ENCODE results near the gene NEUROG2.
"Not testable (repeated sequence)": the region's sequence is repeated elsewhere in the genome, so short reads cannot be mapped to it uniquely, and the experiment has no call there.

The NEUROG2 gene

GRCh38 chr4:112531146-112531545 lies 15.2 kb upstream of the NEUROG2 start:
- Mint-ChIP-seq H3K27ac (no peak overlapping the region), H3K36me3 (no peaks in the 10 kb centered on the region), H3K9me3 (no peaks in the 10 kb centered on the region), H3K4me3 (no peak overlapping the region), H3K4me1 (no peaks in the 10 kb centered on the region), H3K27me3 (peaks cover 30% of the 10 kb centered on the region)
- ATAC-seq, result no peak

DNA sequence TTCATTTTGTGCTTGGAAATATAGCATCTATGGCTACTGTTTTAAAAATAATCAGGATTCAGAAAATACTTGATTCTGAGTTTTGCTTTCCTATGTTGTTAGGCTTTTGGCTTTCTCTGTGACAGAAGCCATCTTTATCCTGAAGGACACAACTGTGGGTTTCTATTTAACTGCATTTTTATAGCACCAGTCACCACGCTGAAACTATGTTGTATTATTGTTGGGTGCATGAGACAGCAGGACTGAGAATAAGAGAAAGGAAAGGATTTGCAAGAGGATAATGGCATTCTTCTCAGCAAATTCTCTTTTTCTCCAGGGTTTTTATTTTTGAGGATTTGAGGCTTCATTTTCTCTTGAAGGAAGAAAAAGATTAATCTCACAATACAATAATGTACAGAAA lies 10.1 kb upstream of the NEUROG2 start:
- peaks cover 49% of the 10 kb centered on the region for H3K27me3 Mint-ChIP-seq
- peaks cover 20% of the 10 kb centered on the region for H3K4me1 Mint-ChIP-seq
- H3K36me3 Mint-ChIP-seq, result no peaks in the 10 kb centered on the region
- no peaks in the 10 kb centered on the region for H3K9me3 Mint-ChIP-seq
- no peak overlapping the region for H3K27ac Mint-ChIP-seq
- H3K4me3 Mint-ChIP-seq, result no peak overlapping the region
- no peak for ATAC-seq

GRCh38 chr4:112523764-112524505 lies 8.0 kb upstream of the NEUROG2 start:
- ATAC-seq, result peak; percentile 88
- Mint-ChIP-seq H3K4me3 (peak overlapping the region; percentile 73), H3K27ac (no peak overlapping the region)

DNA sequence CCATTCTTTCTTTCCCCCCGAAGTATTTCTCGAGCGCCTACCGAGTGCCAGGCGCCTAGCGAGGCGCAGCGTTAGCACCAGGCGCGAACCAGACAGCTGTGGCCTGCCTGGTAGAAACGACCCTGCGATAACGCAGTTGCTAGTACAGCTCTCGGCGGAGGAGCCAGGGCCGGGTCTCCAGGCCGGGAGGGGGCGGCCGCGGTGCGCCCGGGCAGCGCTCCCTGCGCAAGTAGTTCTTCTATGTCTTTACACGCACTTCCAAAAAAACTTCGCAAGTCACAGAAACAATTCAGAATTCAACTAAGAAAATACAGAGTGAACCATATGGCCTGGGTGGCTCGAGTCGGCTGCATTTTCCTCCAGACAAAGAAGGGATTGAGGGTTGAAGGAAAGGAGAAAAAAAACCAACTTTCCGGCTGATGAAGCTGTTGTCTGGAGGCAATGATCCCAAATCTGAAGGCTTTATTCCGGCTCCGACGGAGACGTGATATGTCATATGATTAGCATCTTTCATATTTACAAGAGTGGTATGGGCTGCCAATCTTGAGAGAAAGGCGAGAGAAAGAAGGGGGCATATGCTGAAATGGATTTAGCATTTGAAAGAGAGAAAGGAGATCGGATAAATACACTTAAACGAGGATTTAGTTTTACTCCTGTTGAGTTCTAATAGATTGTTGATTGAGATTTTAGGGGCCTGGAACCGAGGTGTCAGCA lies 7.2 kb upstream of the NEUROG2 start:
- Mint-ChIP-seq H3K36me3 (no peaks in the 10 kb centered on the region), H3K27me3 (peaks cover 61% of the 10 kb centered on the region), H3K9me3 (no peaks in the 10 kb centered on the region), H3K4me1 (peaks cover 31% of the 10 kb centered on the region), H3K4me3 (peak overlapping the region; percentile 73), H3K27ac (peak overlapping the region; percentile 16)
- ATAC-seq, result no peak

More at GRCh38 chr4:112523764-112524505, 8.0 kb upstream of the NEUROG2 start:
- no peaks in the 10 kb centered on the region for H3K36me3 Mint-ChIP-seq
- peaks cover 29% of the 10 kb centered on the region for H3K4me1 Mint-ChIP-seq
- no peaks in the 10 kb centered on the region for H3K9me3 Mint-ChIP-seq
- peaks cover 53% of the 10 kb centered on the region for H3K27me3 Mint-ChIP-seq

- not testable (repeated sequence) for ATAC-seq, H3K27ac Mint-ChIP-seq, H3K9me3 Mint-ChIP-seq, H3K36me3 Mint-ChIP-seq
- Mint-ChIP-seq H3K27me3 (peaks cover 68% of the 10 kb centered on the region), H3K4me1 (peaks cover 38% of the 10 kb centered on the region), H3K4me3 (peak overlapping the region; percentile 73)
These were observed 6.5 kb upstream of the NEUROG2 start for GRCh38 chr4:112522431-112522830.

- Mint-ChIP-seq H3K4me1 (peaks cover 49% of the 10 kb centered on the region), H3K4me3 (peak overlapping the region; percentile 36), H3K27me3 (peaks cover 79% of the 10 kb centered on the region), H3K27ac (no peak overlapping the region), H3K9me3 (no peaks in the 10 kb centered on the region), H3K36me3 (no peaks in the 10 kb centered on the region)
- no peak for ATAC-seq
These were observed 5.4 kb upstream of the NEUROG2 start for GRCh38 chr4:112521123-112522023.

DNA sequence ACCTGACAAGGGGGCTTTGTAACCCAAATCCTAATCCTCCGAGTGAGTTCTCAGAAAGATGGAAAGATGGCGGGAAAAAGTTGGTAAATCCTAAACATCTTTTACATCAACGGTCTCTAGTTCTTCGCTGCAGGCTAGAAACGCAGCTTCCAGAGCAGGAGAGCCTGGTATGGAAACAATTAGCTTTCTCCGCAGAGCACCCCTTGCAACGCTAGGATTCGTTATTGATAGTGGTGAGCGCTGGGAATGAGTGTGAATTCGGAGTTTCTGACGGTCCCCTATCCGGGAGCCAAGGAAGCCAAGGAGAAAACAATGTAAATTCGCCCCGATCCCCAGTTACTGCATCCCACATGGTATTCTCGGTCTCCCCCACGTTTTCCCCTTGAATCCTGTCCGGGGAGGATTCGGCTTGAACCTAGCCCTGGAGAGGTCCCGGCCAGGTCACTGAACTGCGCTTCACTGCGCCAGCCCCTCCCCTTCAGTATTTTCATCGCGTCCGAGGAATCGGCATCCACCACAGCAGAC lies 4.7 kb upstream of the NEUROG2 start:
- Mint-ChIP-seq H3K27ac (no peak overlapping the region), H3K27me3 (peaks cover 79% of the 10 kb centered on the region), H3K4me1 (peaks cover 55% of the 10 kb centered on the region), H3K9me3 (no peaks in the 10 kb centered on the region), H3K36me3 (no peaks in the 10 kb centered on the region), H3K4me3 (peak overlapping the region; percentile 36)
- no peak for ATAC-seq

DNA sequence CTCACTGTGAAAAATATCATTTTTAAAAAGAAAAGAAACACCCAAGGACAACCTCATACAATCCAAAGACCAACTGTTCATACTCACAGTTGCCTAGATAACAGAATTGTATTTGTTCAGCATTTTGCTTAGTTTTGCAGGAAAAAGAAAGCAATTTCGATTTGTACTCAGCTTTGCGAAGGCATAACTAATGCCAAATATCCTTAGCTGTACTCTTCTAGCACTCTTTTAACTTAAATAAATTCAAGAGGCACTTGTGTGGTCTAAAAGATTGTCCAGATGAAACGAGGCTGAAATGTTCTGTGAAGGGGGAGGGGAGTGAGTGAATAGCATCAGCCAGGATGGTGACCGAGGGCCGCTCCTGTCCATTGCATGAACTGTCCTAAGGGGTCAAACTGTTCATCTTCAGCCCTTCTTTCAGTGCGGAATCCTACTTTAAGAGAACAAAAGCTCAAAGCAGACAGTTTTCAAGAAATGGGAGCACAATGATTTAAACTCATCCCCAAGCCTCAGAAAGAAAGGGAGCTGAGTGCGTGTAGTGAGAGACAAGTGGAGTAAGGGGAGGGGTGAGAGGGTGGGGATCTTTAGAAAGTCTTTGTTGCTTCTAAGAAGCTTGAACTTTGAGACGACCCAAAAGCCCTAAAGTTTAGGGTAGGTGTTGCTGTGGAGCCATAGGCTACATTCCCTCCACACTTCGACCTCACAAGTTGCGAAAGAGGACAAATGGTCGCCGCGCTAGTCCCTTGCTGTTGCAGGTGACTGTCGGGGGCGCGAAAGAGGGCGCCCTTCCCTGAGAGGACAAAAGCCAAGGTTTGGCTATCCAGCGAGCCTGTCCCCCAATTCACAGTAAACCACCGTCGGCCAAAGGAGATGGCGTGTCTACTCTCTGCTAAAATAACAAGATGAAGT lies 4.0 kb upstream of the NEUROG2 start:
- Mint-ChIP-seq H3K4me1 (peaks cover 60% of the 10 kb centered on the region), H3K4me3 (no peak overlapping the region), H3K9me3 (no peaks in the 10 kb centered on the region), H3K36me3 (no peaks in the 10 kb centered on the region), H3K27ac (no peak overlapping the region), H3K27me3 (peaks cover 84% of the 10 kb centered on the region)
- no peak for ATAC-seq

DNA sequence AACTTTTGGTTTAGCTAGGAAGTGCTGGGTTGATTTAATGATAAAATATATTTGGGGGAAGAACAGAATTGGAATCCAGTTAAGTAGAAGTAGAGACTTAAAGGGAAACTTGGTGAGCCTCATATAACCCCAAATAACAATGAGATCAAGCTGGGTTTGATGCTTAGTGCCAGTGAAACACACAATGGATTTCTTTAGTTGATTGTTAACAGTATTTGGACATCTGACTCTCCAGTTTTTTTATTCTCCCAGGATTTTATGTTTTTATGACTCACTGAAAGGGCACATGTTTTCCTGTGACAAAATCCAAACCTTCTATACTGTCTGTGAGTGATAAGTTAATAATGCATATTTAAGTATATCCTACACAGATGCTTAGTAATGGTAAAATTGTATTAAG lies 2.7 kb upstream of the NEUROG2 start:
- Mint-ChIP-seq H3K27ac (no peak overlapping the region), H3K27me3 (peaks cover 97% of the 10 kb centered on the region), H3K9me3 (no peaks in the 10 kb centered on the region), H3K36me3 (no peaks in the 10 kb centered on the region), H3K4me3 (no peak overlapping the region), H3K4me1 (peaks cover 69% of the 10 kb centered on the region)
- no peak for ATAC-seq

DNA sequence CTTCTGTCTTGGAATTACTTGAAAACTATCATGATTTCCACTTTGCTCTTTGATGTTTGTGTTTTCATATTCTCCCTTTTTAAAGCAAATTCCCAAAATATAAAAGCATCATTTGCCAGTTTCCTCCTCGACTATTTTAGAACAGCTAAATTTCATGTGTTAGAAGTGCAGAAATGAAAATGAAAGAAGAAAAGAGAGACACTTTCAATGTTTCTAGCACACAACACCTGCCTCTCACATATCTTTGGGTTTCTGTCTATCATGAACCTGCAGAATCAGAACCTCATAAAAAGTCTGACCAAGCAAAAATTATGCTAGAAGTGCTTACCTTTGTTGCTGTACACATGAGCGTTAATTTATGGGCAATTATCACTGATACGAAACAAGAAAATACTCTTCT lies 1.9 kb upstream of the NEUROG2 start:
- no peak for ATAC-seq
- no peak overlapping the region for H3K4me3 Mint-ChIP-seq
- no peaks in the 10 kb centered on the region for H3K9me3 Mint-ChIP-seq
- H3K36me3 Mint-ChIP-seq, result no peaks in the 10 kb centered on the region
- H3K27ac Mint-ChIP-seq, result no peak overlapping the region
- H3K27me3 Mint-ChIP-seq, result peaks cover 95% of the 10 kb centered on the region
- H3K4me1 Mint-ChIP-seq, result peaks cover 61% of the 10 kb centered on the region

GRCh38 chr4:112517067-112517634 lies 1.2 kb upstream of the NEUROG2 start:
- H3K4me3 Mint-ChIP-seq, result peak overlapping the region; percentile 64
- no peaks in the 10 kb centered on the region for H3K36me3 Mint-ChIP-seq
- peaks cover 56% of the 10 kb centered on the region for H3K4me1 Mint-ChIP-seq
- H3K27ac Mint-ChIP-seq, result peak overlapping the region; percentile 72
- no peak for ATAC-seq
- peaks cover 96% of the 10 kb centered on the region for H3K27me3 Mint-ChIP-seq
- H3K9me3 Mint-ChIP-seq, result no peaks in the 10 kb centered on the region

DNA sequence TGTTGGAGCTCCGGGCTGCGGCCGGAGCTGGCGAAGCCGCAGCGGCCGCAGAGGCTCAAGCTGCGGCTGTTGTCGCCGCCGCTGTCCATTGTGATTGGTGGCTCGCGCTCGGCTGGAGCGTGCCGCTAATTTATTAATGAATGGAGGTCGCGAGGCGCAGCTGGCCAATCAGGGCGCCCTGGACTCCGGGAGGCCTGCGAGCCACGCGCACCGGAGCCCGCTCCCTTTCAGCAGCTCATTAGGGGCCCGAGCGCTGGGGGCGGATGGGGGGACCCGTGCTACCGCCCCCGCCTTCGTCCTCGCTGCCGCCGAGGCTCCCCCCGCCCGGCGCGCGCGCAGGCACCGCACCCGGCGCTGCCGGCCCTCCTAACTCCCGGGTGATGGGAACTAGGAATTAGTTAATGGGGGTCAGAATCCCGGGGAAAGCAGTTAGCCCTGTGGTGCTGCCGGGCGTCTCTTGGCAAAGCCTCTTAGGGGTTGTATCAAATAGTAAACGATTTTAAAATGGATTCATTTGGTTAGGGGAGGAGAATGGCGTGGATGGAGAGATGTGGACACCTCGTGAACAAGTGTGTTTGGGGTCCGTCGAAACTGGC lies 589 bp upstream of the NEUROG2 start:
- ATAC-seq, result peak; percentile 24
- Mint-ChIP-seq H3K36me3 (no peaks in the 10 kb centered on the region), H3K4me3 (peak overlapping the region; percentile 90), H3K27ac (peak overlapping the region; percentile 72), H3K27me3 (peaks cover 96% of the 10 kb centered on the region), H3K9me3 (peaks cover 2% of the 10 kb centered on the region), H3K4me1 (peaks cover 57% of the 10 kb centered on the region)

DNA sequence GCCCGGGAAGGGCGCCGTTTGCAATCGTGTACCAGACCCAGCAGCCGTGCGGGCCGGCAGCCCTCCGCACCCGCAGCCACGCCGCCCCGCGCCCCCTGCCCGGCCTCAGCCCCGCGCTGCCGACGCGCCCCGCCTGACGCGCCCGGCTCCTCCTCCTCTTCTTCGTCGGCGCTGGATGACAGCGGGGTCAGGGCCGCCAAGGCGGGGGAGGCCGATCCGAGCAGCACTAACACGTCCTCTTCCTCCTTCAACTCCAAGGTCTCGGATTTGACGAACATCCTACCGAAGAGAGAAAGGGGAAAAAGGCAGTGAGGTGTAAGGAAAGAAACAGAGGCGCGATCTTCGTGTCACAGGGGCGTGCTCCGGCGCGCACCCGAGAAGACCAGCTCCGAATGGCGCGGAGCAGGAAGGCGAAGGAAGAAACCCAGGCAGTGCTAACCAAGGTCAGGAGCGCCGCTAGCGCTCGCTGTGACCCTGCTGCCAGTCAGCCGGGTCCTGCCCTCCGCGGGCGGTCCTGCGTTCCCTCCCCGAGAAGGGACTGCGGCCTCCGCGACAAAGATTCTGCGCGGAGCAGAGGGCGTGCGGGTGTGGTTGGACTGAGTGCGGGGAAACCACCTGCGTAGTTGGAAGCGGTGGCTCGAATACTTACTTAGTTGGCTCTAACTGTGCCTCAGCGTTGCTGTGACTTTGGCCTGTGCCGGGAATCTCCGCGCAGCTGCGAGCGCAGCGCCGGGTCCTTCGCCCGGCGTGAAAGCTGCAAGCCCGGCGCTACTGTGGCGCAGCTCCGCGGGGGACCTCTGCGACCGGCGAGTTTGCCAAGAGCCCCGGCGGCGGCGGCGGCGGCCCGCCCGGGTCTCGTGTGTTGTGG lies 548 bp downstream of the NEUROG2 start:
- Mint-ChIP-seq H3K36me3 (no peaks in the 10 kb centered on the region), H3K27me3 (peaks cover 96% of the 10 kb centered on the region), H3K4me1 (peaks cover 54% of the 10 kb centered on the region), H3K27ac (no peak overlapping the region), H3K4me3 (peak overlapping the region; percentile 90), H3K9me3 (peaks cover 3% of the 10 kb centered on the region)
- peak; percentile 64 for ATAC-seq
